Measurements from ENCODE around the gene PMFBP1.

DNA sequence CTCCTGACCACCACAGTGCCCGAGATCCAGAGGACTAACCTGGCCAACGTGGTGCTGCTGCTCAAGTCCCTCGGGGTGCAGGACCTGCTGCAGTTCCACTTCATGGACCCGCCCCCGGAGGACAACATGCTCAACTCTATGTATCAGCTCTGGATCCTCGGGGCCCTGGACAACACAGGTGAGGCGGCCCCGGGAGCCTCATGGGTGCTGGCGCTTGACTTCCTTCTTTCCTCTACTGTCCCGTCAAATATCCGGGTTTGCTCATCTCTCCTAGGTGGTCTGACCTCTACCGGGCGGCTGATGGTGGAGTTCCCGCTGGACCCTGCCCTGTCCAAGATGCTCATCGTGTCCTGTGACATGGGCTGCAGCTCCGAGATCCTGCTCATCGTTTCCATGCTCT, 64.6 kb downstream of the PMFBP1 start:
- TF ChIP-seq CTCF (IDR thresholded peaks at IDR 0.05) = no peak
- no peak for TF ChIP-seq POLR2A (IDR thresholded peaks at IDR 0.05)

Measured in adrenal gland (tissue), 5 donors.